Progenitor cell of endocrine pancreas (in vitro differentiated cells): Measurements from ENCODE around the gene YIPF6. TPM values are rescaled to one million over a fixed set of nuclear protein-coding genes. Genes with fewer than 3 reads are reported as not detected.

Source experiments
- DNase-seq: peaks from one replicate; pipeline ENCODE4 v3.0.0; 2021; ENCODE audit warnings: low spot score; ENCODE audit not compliant: unreplicated experiment
- H3K27ac Mint-ChIP-seq: 2 replicates; pipeline ENCODE4 v1.8.0; 2021; ENCODE audit warnings: mild to moderate bottlenecking, moderate library complexity, mixed read lengths
- H3K27me3 Mint-ChIP-seq: 2 replicates; pipeline ENCODE4 v1.8.0; 2021; ENCODE audit warnings: mixed read lengths
- H3K36me3 Mint-ChIP-seq: 2 replicates; pipeline ENCODE4 v1.8.0; 2022; ENCODE audit warnings: mixed read lengths; ENCODE audit not compliant: insufficient read depth
- H3K4me1 Mint-ChIP-seq: 2 replicates; pipeline ENCODE4 v1.8.0; 2021; ENCODE audit warnings: low read depth, mixed read lengths
- H3K4me3 Mint-ChIP-seq: 2 replicates; pipeline ENCODE4 v1.8.0; 2021; ENCODE audit warnings: low read depth, mild to moderate bottlenecking, moderate library complexity, mixed read lengths
- H3K9me3 Mint-ChIP-seq: 2 replicates; pipeline ENCODE4 v1.8.0; 2021; ENCODE audit warnings: low read depth, mixed read lengths
- long read RNA-seq: library from polyadenylated mRNA; unstranded; transcript quantifications from one replicate; pipeline ENCODE4 v2.0.0, GENCODE V29; 2020
- total RNA-seq: library from RNA; stranded (reverse); gene quantifications from 2 replicates; pipeline ENCODE4 v1.2.1, GENCODE V29; 2021
- TF ChIP-seq, protein P1 (sequence below): fragments of 200-600 bp; sonication (generic); IDR thresholded peaks from one replicate; pipeline ENCODE4 v1.5.0; 2021; ENCODE audit warnings: antibody characterized with exemption, mild to moderate bottlenecking; ENCODE audit not compliant: unreplicated experiment

The YIPF6 gene, protein sequence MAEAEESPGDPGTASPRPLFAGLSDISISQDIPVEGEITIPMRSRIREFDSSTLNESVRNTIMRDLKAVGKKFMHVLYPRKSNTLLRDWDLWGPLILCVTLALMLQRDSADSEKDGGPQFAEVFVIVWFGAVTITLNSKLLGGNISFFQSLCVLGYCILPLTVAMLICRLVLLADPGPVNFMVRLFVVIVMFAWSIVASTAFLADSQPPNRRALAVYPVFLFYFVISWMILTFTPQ
- 44.5 and 47.2 TPM in 2 replicates for total RNA-seq
- long read RNA-seq, full-length matches to known transcripts: 103 of 121 reads
- long read RNA-seq, partial matches to known transcripts: 5 of 121 reads
- long read RNA-seq, other reads (novel, unspliced or antisense): 13 of 121 reads

DNA sequence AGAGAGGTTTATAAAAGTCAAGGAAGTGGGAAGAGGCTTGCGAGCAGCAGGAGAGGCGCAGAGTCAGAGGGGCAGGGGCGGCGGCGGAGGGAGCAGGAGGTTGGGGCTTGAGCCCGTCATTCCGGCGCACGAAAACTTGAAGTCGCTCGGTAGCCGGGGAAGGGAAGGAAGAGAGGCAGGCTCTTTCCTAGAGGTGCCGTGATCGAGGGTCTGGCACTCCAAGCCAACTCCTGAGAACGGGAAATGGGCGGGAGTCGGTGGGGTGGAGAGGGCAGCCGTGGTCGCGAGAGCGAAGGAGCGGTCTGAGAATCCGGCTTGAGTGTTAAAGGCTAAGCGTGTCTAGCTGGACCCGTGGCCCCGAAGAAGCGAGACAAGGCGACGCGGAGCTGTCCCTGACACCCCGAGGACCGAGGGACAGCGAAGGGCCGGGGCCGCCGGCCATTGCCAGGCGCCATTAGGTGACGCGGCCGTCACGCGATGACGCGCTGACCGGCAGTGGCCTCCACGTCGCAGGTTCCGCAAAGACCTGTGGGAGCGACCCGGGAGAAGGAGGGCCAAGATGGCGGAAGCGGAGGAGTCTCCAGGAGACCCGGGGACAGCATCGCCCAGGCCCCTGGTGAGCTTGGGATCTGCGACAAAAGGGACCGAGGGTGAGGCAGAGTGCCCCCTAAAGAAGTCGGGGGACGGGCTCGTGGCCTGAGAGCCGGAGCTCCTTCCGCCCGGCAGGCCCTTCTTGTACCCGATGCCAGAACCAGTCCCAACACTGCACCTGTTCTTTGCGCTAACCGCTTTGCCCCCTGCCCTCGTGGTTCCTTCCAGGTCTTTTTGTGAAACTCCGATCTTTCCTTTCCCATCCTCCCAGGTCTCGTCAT is at the start of gene YIPF6:
Gene YIPF6 (plus strand): TSS at position 544 of the 872 bp plus-strand sequence. CDS start 16 bp downstream, at position 560.
- H3K9me3 Mint-ChIP-seq: peaks cover 10% of the 10 kb centered on the region
- H3K36me3 Mint-ChIP-seq: peaks cover 5% of the 10 kb centered on the region
- peak; percentile 48 for DNase-seq
- H3K27me3 Mint-ChIP-seq: peaks cover 2% of the 10 kb centered on the region
- TF ChIP-seq, protein P1, sequence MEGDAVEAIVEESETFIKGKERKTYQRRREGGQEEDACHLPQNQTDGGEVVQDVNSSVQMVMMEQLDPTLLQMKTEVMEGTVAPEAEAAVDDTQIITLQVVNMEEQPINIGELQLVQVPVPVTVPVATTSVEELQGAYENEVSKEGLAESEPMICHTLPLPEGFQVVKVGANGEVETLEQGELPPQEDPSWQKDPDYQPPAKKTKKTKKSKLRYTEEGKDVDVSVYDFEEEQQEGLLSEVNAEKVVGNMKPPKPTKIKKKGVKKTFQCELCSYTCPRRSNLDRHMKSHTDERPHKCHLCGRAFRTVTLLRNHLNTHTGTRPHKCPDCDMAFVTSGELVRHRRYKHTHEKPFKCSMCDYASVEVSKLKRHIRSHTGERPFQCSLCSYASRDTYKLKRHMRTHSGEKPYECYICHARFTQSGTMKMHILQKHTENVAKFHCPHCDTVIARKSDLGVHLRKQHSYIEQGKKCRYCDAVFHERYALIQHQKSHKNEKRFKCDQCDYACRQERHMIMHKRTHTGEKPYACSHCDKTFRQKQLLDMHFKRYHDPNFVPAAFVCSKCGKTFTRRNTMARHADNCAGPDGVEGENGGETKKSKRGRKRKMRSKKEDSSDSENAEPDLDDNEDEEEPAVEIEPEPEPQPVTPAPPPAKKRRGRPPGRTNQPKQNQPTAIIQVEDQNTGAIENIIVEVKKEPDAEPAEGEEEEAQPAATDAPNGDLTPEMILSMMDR: no peak
- H3K27ac Mint-ChIP-seq: peak within 1 kb of the TSS; percentile 100
- H3K4me1 Mint-ChIP-seq: peaks cover 5% of the 10 kb centered on the region
- peak within 1 kb of the TSS; percentile 93 for H3K4me3 Mint-ChIP-seq

DNA sequence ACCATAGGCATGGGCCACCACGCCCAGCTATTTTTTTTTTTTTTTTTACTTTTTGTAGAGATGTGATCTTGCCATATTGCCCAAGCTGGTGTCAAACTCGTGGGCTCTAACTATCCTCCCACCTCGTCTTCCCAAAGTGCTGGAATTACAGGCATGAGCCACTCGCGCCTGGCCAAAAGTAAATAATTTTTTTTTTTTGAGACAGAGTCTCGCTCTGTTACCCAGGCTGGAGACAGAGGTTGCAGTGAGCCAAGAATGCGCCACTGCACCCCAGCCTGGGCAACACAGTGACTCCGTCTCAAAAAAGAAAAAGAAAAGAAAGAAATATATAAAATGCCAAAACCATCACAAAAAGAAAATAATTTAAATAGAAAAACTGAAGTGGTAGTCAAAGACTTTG is 47.1 kb upstream of the YIPF6 start:
- H3K27ac Mint-ChIP-seq: no peak overlapping the region
- H3K4me1 Mint-ChIP-seq: no peaks in the 10 kb centered on the region
- peaks cover 3% of the 10 kb centered on the region for H3K9me3 Mint-ChIP-seq
- H3K36me3 Mint-ChIP-seq: no peaks in the 10 kb centered on the region
- H3K4me3 Mint-ChIP-seq: no peak overlapping the region
- H3K27me3 Mint-ChIP-seq: no peaks in the 10 kb centered on the region
- no peak for DNase-seq
- TF ChIP-seq, protein P1: no peak

DNA sequence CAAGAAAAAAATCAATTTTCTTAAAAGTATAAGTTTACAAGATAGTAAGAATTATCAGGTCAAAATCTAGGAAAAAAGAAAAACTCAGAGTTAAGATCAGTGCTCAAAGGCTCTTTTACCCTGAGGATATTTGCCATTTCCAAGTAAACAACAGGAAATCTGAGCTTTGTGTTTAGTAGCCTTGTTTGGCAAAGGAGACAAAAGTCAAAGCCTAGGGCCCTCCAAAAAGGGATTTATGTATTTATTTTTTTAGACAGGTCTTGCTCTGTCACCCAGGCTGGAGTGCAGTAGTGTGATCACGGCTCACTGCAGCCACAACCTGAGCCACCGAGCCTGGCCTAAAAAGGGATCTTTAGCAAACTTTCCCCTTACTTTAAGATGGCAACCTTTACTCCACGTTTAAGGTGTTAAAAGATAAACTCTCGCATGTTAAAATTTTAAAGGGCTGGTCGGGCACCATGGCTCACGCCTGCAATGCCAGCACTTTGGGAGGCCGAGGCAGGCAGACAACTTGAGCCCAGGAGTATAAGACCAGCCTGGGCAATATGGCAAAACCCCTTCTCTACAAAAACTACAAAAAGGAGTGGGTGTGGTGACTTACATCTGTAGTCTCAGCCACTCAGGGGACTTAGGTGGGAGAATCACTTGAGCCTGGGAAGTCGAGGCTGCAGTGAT is 44.2 kb upstream of the YIPF6 start:
- H3K4me3 Mint-ChIP-seq: no peak overlapping the region
- no peak overlapping the region for H3K27ac Mint-ChIP-seq
- H3K27me3 Mint-ChIP-seq: no peaks in the 10 kb centered on the region
- H3K9me3 Mint-ChIP-seq: no peaks in the 10 kb centered on the region
- H3K4me1 Mint-ChIP-seq: no peaks in the 10 kb centered on the region
- H3K36me3 Mint-ChIP-seq: no peaks in the 10 kb centered on the region
- DNase-seq: no peak
- TF ChIP-seq, protein P1: no peak

DNA sequence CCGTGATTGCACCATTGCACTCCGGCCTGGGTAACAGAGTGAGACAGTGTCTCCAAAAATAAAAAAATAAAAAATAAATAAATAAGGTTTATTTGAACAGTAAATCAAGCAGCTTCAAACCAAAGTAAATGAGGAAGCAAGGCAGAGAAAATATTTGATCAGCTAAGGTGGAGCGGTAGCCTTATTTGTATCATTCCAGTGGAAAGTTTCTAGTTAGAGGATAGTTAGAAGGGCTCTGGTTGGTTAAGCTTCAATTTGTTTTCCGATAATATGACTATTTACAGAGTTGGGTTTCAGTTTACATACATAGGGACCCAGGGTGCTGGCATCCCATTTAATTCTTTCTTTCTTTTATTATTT is 43.7 kb upstream of the YIPF6 start:
- peaks cover 3% of the 10 kb centered on the region for H3K9me3 Mint-ChIP-seq
- H3K4me3 Mint-ChIP-seq: no peak overlapping the region
- no peaks in the 10 kb centered on the region for H3K4me1 Mint-ChIP-seq
- H3K36me3 Mint-ChIP-seq: no peaks in the 10 kb centered on the region
- no peak for DNase-seq
- no peak overlapping the region for H3K27ac Mint-ChIP-seq
- H3K27me3 Mint-ChIP-seq: no peaks in the 10 kb centered on the region
- TF ChIP-seq, protein P1: no peak

DNA sequence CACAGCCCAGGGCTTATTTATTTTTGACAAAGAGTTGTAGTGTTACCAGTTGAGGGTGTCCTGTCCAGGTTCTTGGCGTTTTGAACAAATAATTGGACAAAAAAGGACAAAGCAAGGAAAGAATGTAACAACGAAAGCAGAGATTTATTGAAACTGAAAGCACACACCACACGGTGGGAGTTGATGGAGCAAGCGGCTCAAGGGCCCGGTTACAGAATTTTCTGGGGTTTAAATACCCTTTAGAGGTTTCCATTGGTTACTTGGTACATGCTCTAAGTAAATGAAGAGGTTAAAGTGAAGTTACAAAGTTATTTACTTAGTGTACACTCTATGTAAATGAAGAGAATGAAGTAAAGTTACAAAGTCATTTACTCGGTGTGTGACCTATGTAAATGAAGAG is 37.8 kb upstream of the YIPF6 start:
- Mint-ChIP-seq H3K36me3 (no peaks in the 10 kb centered on the region), H3K27me3 (no peaks in the 10 kb centered on the region), H3K27ac (no peak overlapping the region), H3K4me1 (no peaks in the 10 kb centered on the region), H3K4me3 (no peak overlapping the region), H3K9me3 (peaks cover 3% of the 10 kb centered on the region)
- no peak for DNase-seq
- TF ChIP-seq, protein P1: no peak
